ENCODE data around the gene ZBTB1. TPM values are rescaled to one million over a fixed set of nuclear protein-coding genes. Genes with fewer than 3 reads are reported as not detected.

Gene ZBTB1
- total RNA-seq, 1 donor from 2014 or later, result 48.9 TPM

GRCh38 chr14:64478634-64479250 lies 25.8 kb upstream of the ZBTB1 start:
- no peak overlapping the region for H3K4me3 ChIP-seq
- intact Hi-C loops (cut with DNase I), result no loop called here

GRCh38 chr14:64488590-64489099 lies 15.9 kb upstream of the ZBTB1 start:
- no peak for DNase-seq (ENCODE audit: extremely low spot score in 2 of 2)
- no peak overlapping the region for H3K27ac ChIP-seq
- no peaks in the 10 kb centered on the region for H3K27me3 ChIP-seq
- peaks cover 0 to 34% of the 10 kb centered on the region in 2 donors for H3K36me3 ChIP-seq
- H3K4me3 ChIP-seq, result no peak overlapping the region
- intact Hi-C loops (cut with DNase I), result no loop called here
- no peaks in the 10 kb centered on the region for H3K9me3 ChIP-seq
- H3K4me1 ChIP-seq, result no peaks in the 10 kb centered on the region
- TF ChIP-seq CTCF (IDR thresholded peaks at IDR 0.05), result no peak
- TF ChIP-seq POLR2AphosphoS5 (IDR thresholded peaks at IDR 0.05; ENCODE audit: insufficient read depth in 1 of 2, low read depth in 1 of 2), result no peak
- no peak for TF ChIP-seq POLR2A (IDR thresholded peaks at IDR 0.05)

More at GRCh38 chr14:64478634-64479250, 25.8 kb upstream of the ZBTB1 start:
- Histone ChIP-seq H3K4me1 (no peaks in the 10 kb centered on the region), H3K9me3 (no peaks in the 10 kb centered on the region), H3K27me3 (no peaks in the 10 kb centered on the region), H3K27ac (no peak overlapping the region), H3K36me3 (no peaks in the 10 kb centered on the region)
- no peak for DNase-seq (ENCODE audit: extremely low spot score in 2 of 2)
- TF ChIP-seq POLR2AphosphoS5 (IDR thresholded peaks at IDR 0.05; ENCODE audit: insufficient read depth in 1 of 2, low read depth in 1 of 2) (no peak), POLR2A (IDR thresholded peaks at IDR 0.05) (no peak), CTCF (IDR thresholded peaks at IDR 0.05) (peak in 2 of 3 experiments; percentile 31 to 35)

GRCh38 chr14:64491637-64492036 lies 12.9 kb upstream of the ZBTB1 start:
- H3K4me1 ChIP-seq, result no peaks in the 10 kb centered on the region
- no peak overlapping the region for H3K27ac ChIP-seq
- no peak for DNase-seq (ENCODE audit: extremely low spot score in 2 of 2)
- intact Hi-C loops (cut with DNase I), result no loop called here
- peaks cover 0 to 28% of the 10 kb centered on the region in 2 donors for H3K36me3 ChIP-seq
- H3K27me3 ChIP-seq, result no peaks in the 10 kb centered on the region
- H3K4me3 ChIP-seq, result no peak overlapping the region
- H3K9me3 ChIP-seq, result no peaks in the 10 kb centered on the region
- TF ChIP-seq POLR2AphosphoS5 (IDR thresholded peaks at IDR 0.05; ENCODE audit: insufficient read depth in 1 of 2, low read depth in 1 of 2), result no peak
- TF ChIP-seq CTCF (IDR thresholded peaks at IDR 0.05), result no peak
- TF ChIP-seq POLR2A (IDR thresholded peaks at IDR 0.05), result no peak

GRCh38 chr14:64493455-64493854 lies 11.1 kb upstream of the ZBTB1 start:
- H3K36me3 ChIP-seq, result peaks cover 0 to 10% of the 10 kb centered on the region in 2 donors
- intact Hi-C loops (cut with DNase I), result no loop called here

More at GRCh38 chr14:64493455-64493854, 11.1 kb upstream of the ZBTB1 start:
- Histone ChIP-seq H3K4me1 (no peaks in the 10 kb centered on the region), H3K27me3 (no peaks in the 10 kb centered on the region), H3K4me3 (no peak overlapping the region), H3K27ac (no peak overlapping the region), H3K9me3 (no peaks in the 10 kb centered on the region)
- TF ChIP-seq POLR2A (IDR thresholded peaks at IDR 0.05), result no peak
- TF ChIP-seq POLR2AphosphoS5 (IDR thresholded peaks at IDR 0.05; ENCODE audit: insufficient read depth in 1 of 2, low read depth in 1 of 2), result no peak
- no peak for TF ChIP-seq CTCF (IDR thresholded peaks at IDR 0.05)
- no peak for DNase-seq (ENCODE audit: extremely low spot score in 2 of 2)
